HFFc6 (cell line): Measurements from ENCODE around the gene NEDD1. TPM values are rescaled to one million over a fixed set of nuclear protein-coding genes. Genes with fewer than 3 reads are reported as not detected.

Experiments used
- DNase-seq: peaks from one replicate; pipeline ENCODE4 v3.0.0-alpha.2; 2018
- H3K27ac Mint-ChIP-seq: 2 replicates; pipeline ENCODE4 v1.8.0; 2020; ENCODE audit warnings: mild to moderate bottlenecking, mixed read lengths
- H3K27me3 Mint-ChIP-seq: 2 replicates; pipeline ENCODE4 v1.8.0; 2021; ENCODE audit warnings: mild to moderate bottlenecking, moderate library complexity, mixed read lengths; ENCODE audit not compliant: insufficient read depth
- H3K36me3 Mint-ChIP-seq: 2 replicates; pipeline ENCODE4 v1.8.0; 2021; ENCODE audit warnings: low read depth, mixed read lengths
- H3K4me1 Mint-ChIP-seq: 2 replicates; pipeline ENCODE4 v1.8.0; 2020; ENCODE audit warnings: low read depth, mixed read lengths
- H3K4me3 Mint-ChIP-seq: 2 replicates; pipeline ENCODE4 v1.8.0; 2020; ENCODE audit warnings: mild to moderate bottlenecking, moderate library complexity, mixed read lengths
- H3K9me3 Mint-ChIP-seq: 2 replicates; pipeline ENCODE4 v1.8.0; 2020; ENCODE audit warnings: mild to moderate bottlenecking, mixed read lengths
- total RNA-seq, 6 experiments: library from RNA; stranded (reverse); fragmentation: NEBNext Ultra II Directional; extraction: Animal tissue kit (Norgen Biotek cat#: 25700); gene quantifications; 2 replicates in 1 of 6; 3 replicates in 5 of 6; pipeline ENCODE4 v1.2.3, GENCODE V29; 2021
- TF ChIP-seq, protein P1 (sequence below): fragments of 200-600 bp; sonication (generic); IDR thresholded peaks from 2 replicates; pipeline ENCODE4 v1.5.0; 2021; ENCODE audit warnings: antibody characterized with exemption, mild to moderate bottlenecking

Gene NEDD1
- total RNA-seq, 6 experiments from 2014 or later, result 51.1 to 106 (median 60.7) TPM

DNA sequence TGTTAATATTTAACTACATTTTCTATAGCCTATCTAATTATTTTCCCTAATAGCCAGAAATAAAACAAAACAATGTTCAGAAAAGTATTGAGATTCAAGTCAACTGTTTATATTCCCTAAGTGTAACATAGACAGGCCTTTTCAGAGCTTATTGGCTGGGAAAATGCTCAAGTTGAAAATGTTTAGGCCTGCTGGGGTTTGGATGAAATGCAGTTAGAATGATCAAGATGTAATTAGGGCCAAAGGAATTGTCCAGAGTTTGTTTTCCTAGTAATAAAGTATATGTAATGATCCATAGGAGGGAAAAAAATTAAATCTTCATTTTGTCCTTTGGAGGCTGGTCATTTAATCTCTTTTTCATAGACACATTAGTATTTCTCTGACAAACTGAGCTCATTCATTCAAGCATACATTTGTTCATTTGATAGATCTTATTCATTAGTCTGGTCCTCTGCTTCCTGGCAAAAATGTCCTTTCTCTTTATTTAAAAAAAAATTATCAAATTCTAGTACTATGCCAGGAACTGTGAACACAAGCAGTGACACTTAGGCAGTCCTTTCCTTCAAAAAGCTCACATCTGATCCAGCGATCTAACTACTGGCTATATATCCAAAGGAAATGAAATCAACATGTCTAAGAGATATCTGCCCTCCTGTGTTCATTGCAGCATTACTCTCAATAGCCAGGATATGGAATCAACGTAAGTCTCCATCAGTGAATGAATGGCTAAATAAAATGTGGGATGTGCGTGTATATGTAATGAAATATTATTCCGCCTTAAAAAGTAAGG is 40.1 kb upstream of the NEDD1 start:
- no peaks in the 10 kb centered on the region; the same call in 1 of the 2 replicates for H3K27me3 Mint-ChIP-seq

DNA sequence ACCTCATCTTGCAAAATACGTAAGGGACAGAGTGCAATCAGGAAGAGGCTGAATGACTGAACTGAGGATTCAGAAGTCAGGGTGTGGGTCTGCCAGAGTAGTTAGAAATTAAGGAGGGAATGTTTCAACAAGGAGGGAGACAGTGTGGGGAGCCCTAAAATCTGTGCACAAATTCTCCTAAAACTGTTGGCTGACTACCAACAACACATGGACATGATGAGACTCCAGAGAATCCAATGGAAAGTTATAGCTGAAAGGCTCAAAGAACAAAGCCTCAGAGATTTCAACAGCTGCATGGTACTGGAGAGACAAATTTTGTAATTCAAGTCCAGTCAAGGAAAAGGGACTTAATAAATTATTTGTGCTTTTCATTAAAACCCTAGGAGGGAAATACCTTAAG is 36.1 kb upstream of the NEDD1 start:
- H3K4me1 Mint-ChIP-seq, result peaks cover 50% of the 10 kb centered on the region
- TF ChIP-seq, protein P1, sequence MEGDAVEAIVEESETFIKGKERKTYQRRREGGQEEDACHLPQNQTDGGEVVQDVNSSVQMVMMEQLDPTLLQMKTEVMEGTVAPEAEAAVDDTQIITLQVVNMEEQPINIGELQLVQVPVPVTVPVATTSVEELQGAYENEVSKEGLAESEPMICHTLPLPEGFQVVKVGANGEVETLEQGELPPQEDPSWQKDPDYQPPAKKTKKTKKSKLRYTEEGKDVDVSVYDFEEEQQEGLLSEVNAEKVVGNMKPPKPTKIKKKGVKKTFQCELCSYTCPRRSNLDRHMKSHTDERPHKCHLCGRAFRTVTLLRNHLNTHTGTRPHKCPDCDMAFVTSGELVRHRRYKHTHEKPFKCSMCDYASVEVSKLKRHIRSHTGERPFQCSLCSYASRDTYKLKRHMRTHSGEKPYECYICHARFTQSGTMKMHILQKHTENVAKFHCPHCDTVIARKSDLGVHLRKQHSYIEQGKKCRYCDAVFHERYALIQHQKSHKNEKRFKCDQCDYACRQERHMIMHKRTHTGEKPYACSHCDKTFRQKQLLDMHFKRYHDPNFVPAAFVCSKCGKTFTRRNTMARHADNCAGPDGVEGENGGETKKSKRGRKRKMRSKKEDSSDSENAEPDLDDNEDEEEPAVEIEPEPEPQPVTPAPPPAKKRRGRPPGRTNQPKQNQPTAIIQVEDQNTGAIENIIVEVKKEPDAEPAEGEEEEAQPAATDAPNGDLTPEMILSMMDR, result no peak
- peaks cover 21% of the 10 kb centered on the region for H3K36me3 Mint-ChIP-seq
- DNase-seq, result no peak
- no peak overlapping the region; the same call in 1 of the 2 replicates for H3K27ac Mint-ChIP-seq
- no peak overlapping the region for H3K4me3 Mint-ChIP-seq
- H3K27me3 Mint-ChIP-seq, result no peaks in the 10 kb centered on the region; the same call in 1 of the 2 replicates
- peaks cover 13% of the 10 kb centered on the region for H3K9me3 Mint-ChIP-seq

More for the DNA sequence above, 40.1 kb upstream of the NEDD1 start:
- Mint-ChIP-seq H3K36me3 (peaks cover 17% of the 10 kb centered on the region), H3K27ac (no peak overlapping the region), H3K9me3 (peaks cover 9% of the 10 kb centered on the region), H3K4me1 (peaks cover 40% of the 10 kb centered on the region), H3K4me3 (no peak overlapping the region)
- no peak for DNase-seq
- TF ChIP-seq, protein P1, result no peak

DNA sequence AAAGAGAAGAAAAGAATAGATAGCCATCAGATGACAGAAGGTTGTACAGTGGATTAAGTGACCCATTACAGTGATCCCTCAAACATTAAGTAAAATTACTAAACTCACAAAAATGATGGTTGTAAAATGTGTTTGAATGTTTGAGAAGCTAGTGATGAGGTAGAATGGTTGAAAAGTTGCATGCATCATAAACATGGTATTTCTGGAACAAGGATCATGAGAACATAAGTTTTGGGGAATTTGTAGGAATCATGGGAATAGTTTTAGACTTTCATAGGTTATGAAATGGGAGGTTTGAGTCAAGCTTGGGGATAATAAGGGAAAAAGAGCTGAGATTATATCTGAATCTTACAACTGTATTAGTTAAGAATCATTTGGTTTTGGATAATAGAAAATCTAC is 34.1 kb upstream of the NEDD1 start:
- H3K4me3 Mint-ChIP-seq, result 0 out of 2 replicates have a peak overlapping the region, but pooled peaks have one; percentile 4
- DNase-seq, result peak; percentile 79
- H3K36me3 Mint-ChIP-seq, result peaks cover 21% of the 10 kb centered on the region
- peaks cover 70% of the 10 kb centered on the region for H3K4me1 Mint-ChIP-seq
- H3K27me3 Mint-ChIP-seq, result no peaks in the 10 kb centered on the region; the same call in 1 of the 2 replicates
- TF ChIP-seq, protein P1, result no peak
- H3K9me3 Mint-ChIP-seq, result peaks cover 13% of the 10 kb centered on the region
- H3K27ac Mint-ChIP-seq, result peak overlapping the region; percentile 66

DNA sequence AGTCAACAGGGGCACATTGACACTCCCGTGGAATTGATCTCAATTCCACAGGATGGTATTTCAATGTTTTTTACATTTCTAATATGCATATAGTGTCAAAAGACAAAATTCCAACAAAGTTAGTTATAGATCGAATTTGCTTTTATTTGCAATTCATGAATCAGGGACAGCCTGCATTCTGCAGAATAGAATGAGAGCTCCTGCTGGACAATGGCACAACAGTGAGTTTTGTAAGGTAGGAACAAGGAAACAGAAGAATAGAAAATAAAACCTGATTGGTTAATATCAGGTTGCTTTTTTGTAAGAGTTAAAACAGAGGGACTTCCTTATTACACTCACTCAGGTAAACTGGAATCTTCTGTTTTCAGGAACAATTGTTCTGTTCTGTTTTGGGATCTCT is 32.8 kb upstream of the NEDD1 start:
- TF ChIP-seq, protein P1, result no peak
- peaks cover 16% of the 10 kb centered on the region for H3K36me3 Mint-ChIP-seq

DNA sequence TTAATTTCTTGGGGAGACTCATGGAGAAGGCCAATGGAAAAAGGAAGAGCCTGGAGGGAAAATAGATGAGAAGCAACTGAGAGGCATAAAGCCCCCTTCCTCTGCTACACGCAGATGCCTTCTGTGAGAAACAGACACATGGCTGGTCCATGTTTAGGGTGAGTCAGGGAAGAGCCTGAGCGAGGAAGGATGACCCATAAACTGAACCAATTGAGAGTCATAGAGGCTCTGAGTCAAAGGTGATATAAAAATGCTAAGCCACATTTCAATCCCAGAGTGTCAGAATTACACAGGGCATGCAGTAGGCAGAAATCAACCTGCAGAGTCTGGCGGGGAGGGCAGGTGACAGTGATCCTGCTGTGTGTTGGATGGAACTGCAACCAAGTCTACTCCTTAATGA is 30.1 kb upstream of the NEDD1 start:
- H3K27me3 Mint-ChIP-seq, result no peaks in the 10 kb centered on the region
- H3K27ac Mint-ChIP-seq, result peak overlapping the region; percentile 74
- H3K9me3 Mint-ChIP-seq, result peaks cover 4% of the 10 kb centered on the region; the same call in 1 of the 2 replicates
- TF ChIP-seq, protein P1, result no peak
- DNase-seq, result peak; percentile 72
- peaks cover 97% of the 10 kb centered on the region for H3K4me1 Mint-ChIP-seq
- H3K36me3 Mint-ChIP-seq, result peaks cover 18% of the 10 kb centered on the region
- H3K4me3 Mint-ChIP-seq, result peak overlapping the region; percentile 13; the same call in 1 of the 2 replicates

More for the DNA sequence above, 32.8 kb upstream of the NEDD1 start:
- Mint-ChIP-seq H3K4me1 (peaks cover 82% of the 10 kb centered on the region), H3K9me3 (peaks cover 13% of the 10 kb centered on the region), H3K4me3 (no peak overlapping the region), H3K27me3 (no peaks in the 10 kb centered on the region), H3K27ac (no peak overlapping the region)
- DNase-seq, result no peak
